ENCODE data around the gene TMEM248.
"Not testable (repeated sequence)": the region's sequence is repeated elsewhere in the genome, so short reads cannot be mapped to it uniquely, and the experiment has no call there.

Gene TMEM248, protein sequence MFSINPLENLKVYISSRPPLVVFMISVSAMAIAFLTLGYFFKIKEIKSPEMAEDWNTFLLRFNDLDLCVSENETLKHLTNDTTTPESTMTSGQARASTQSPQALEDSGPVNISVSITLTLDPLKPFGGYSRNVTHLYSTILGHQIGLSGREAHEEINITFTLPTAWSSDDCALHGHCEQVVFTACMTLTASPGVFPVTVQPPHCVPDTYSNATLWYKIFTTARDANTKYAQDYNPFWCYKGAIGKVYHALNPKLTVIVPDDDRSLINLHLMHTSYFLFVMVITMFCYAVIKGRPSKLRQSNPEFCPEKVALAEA

GRCh38 chr7:66920769-66921395, at the start of gene TMEM248:
Gene TMEM248, plus strand, starts transcription at chr7:66921225. Its CDS starts 20,641 bp downstream, at chr7:66941866.
- peak; percentile 94 for DNase-seq

- no peak for DNase-seq
These were observed 47.5 kb upstream of the TMEM248 start for GRCh38 chr7:66873476-66873875.

GRCh38 chr7:66877577-66878300, 43.3 kb upstream of the TMEM248 start:
- DNase-seq, result no peak

- not testable (repeated sequence) for DNase-seq
These were observed 42.7 kb upstream of the TMEM248 start for GRCh38 chr7:66878301-66878685.

GRCh38 chr7:66880053-66880452, 41.0 kb upstream of the TMEM248 start:
- DNase-seq, result no peak

- DNase-seq, result not testable (repeated sequence)
These were observed 40.4 kb upstream of the TMEM248 start for GRCh38 chr7:66880577-66880976.

GRCh38 chr7:66883716-66884115, 37.3 kb upstream of the TMEM248 start:
- DNase-seq, result no peak

DNA sequence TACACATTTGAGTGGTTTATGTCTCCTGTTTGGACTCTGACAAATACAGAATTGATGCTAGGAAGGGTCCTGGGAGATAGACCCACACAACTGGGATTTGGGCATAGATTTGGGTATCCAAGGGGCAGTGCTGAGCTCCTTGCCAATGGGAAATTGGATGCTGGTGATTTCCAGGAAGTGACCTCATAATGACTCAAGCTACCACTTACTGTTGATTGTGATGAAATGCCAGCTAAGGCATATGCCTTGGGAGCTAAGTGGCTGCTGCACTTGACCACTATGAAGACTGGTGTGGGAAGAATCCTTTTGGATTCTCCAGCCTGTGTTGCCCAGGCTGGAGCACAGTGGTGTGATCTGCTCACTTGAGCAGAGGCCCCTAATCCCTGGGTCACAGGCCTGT, 36.5 kb upstream of the TMEM248 start:
- DNase-seq, result not testable (repeated sequence)

DNA sequence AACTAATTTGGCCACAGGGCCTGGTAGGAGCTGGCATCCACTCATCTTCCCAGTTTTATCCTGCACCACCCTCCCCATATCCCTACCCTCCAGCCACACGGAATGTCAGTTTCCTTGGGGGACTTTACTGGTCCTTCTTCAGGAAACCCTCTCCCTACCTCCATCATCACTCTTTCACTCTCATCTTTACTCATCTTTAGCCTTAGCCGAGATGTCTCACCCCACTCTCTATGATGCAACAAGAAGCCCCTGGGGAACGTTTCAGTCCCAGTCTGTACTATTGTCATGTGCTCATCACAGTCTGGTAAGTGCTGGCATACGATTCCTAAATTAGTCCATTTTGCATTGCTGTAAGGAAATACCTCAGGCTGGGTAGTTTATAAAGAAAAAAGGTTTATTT, 34.9 kb upstream of the TMEM248 start:
- no peak for DNase-seq

DNA sequence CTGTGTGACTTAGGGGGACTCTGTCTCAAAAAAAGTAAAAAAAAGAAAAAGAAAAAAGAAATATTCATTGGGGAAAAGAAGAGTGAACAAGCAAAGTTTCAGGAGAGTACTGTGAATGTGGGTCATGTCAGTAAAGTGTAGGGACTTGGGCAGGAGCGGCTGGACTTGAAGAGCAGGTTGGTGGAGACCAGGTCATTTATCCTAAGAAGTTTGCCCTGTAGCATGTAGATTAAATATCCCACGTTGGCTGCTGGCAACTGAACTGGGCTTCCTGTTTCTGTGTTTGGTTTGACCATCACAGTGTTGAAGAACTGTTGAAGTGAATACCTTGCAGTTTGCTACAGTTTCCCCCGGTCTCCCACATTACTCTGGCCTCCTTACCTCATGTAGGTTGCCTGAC, 32.8 kb upstream of the TMEM248 start:
- not testable (repeated sequence) for DNase-seq

GRCh38 chr7:66894463-66895080, 26.5 kb upstream of the TMEM248 start:
- DNase-seq, result no peak

DNA sequence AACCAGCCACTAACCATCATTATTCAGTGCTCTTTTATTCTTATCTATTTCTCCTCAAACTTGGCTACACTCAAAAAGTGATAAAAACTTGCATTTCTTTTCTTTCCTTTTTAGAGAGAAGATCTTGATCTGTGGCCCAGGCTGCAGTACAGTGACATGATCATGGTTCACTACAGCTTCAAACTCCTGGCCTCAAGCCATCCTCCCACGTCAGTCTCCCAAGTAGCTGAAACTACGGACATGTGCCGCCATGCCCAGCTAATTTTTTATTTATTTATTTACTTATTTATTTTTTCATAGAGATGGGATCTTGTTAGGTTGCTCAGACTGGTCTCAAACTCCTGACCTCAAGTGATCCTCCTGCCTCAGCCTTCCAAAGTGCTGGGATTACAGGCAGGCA, 24.6 kb upstream of the TMEM248 start:
- DNase-seq, result no peak

DNA sequence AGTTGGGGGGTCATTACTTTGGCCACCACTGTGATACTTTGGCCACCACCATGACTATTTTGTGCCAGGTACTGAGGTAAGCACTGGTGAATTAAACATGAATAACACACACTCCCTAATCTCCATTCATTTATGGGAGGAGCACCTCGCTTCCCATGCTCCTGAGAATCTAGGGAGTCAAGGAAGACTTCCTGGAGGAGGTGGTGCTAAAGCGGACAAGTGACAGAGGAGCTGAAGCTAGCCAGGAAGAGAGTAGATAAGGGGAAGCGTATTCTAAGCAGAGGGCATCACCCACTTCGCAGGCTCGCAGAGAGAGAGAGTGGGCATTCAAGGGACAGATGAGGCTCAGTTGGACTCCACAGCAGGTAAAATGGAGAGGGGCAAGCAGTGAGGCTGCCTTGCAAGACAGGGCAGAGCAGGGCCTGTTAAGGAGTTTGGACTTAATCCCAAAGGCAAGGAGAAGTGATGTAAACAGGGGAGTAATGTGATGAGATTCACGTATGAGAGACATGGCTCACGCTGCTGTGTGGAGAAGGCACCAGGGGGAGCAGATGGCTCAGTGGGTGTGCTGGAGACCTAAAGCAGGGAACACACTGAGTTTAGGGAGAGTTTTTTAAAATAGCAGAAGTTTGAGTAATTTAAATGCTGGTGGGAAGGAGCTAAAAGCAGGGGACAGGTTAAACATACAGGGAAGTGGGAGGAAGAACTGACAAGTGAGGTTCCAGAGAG, 21.3 kb upstream of the TMEM248 start:
- no peak for DNase-seq

DNA sequence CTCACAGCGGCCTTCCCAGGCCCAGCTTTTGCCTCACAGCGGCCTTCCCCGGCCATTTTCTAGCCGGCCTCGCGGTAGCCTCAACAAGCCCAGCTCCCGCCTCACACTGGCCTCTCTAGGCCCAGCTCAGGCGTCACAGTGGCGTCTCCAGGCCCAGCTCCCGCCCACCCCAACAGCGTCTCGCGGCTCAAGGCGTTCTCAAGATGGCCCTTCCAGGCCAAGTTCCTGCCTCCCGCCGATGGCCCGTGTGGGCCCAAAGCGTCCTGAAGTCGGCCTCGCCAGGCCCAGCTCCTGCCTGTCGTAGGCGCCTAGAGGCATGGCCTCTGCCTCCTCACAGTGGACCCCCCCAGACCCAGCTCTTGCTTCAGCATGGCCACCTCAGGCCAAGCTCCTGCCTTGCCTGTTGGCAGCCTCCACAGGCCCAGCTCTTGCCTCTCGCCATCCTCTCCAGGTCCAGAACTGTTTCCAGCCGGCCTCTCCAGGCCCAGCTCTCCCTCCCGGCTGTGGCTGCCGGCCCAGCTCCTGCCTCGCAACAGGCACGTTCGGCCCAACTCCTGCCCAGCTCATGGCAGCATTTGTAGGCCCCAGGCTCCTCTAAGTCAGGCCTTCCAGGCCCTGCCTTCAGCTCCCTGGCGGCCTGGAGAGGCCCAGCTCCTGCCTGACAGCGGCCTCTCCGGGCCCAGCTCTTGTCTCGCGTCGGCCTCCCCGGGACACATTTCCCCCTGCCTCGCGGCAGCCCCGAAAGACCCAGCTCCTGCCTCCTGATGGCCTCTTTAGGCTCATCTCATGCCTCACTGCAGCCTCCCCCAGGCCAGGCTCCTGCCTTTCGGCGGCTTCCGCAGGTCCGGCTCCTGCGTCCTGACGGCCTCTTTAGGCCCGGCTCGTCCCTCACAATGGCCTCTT, 18.8 kb upstream of the TMEM248 start:
- no peak for DNase-seq

GRCh38 chr7:66902844-66903180, 18.2 kb upstream of the TMEM248 start:
- no peak for DNase-seq

- no peak for DNase-seq
These were observed 17.5 kb upstream of the TMEM248 start for GRCh38 chr7:66903360-66904062.

GRCh38 chr7:66904063-66904593, 16.9 kb upstream of the TMEM248 start:
- DNase-seq, result no peak

GRCh38 chr7:66905278-66905677, 15.7 kb upstream of the TMEM248 start:
- DNase-seq, result no peak

DNA sequence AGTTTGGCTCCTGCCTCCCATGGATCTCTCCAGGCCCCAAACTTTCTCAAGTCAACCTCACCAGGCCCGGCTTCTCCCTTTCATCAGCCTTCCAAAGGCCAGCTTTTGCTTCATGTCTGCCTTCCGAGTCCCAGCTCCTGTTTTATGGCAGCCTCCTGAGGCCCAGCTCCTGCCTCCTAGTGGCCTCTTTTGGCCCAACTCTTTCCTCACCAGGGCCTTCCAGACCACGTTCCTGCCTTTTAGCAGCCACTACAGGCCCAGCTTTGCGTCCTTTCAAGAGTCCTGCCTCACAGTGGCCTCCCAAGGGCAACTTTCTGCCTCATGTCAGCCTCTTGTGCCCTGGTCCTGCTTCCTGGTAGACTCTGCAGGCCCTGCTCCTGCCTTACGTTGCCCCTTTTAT, 15.3 kb upstream of the TMEM248 start:
- DNase-seq, result no peak

- no peak for DNase-seq
These were observed 13.3 kb upstream of the TMEM248 start for GRCh38 chr7:66907731-66908130.

DNA sequence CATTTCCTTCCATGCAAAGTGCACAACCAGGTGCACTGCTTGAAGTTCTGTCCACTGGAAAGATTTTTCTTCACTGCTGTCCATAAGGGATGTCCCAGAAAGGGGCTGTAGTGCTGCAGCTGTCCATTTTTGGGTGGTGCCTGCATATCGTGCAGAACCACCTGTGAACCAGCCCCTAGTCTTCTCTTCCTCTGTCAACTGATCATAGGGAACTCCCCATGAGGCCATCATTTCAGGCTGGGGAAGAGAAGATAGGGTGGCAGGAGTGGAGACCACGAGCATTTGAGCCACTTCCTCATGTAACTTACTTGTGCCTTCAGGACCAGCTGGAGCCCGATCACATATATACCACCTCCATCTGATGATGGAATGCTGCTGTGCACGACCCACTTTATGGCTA, 12.4 kb upstream of the TMEM248 start:
- DNase-seq, result not testable (repeated sequence)
